Lung microvascular endothelial cell (primary cell): ENCODE measurements around the gene SLC38A7. TPM values are rescaled to one million over a fixed set of nuclear protein-coding genes. Genes with fewer than 3 reads are reported as not detected.

Experiments
- DNase-seq, 2 donors: peaks; one replicate each; pipeline versions ENCODE4 v3.0.0 to v3.0.0-alpha.2; 2010; ENCODE audit warnings: low read depth in 2 of 2
- total RNA-seq: library from RNA; depleted of rRNA; stranded (reverse); fragments of >200 nt; gene quantifications from 2 replicates; pipeline ENCODE4 v1.2.1, GENCODE V29; 2014

SLC38A7 gene
- total RNA-seq, 1 donor from 2014 or later = 27.4 TPM

DNA sequence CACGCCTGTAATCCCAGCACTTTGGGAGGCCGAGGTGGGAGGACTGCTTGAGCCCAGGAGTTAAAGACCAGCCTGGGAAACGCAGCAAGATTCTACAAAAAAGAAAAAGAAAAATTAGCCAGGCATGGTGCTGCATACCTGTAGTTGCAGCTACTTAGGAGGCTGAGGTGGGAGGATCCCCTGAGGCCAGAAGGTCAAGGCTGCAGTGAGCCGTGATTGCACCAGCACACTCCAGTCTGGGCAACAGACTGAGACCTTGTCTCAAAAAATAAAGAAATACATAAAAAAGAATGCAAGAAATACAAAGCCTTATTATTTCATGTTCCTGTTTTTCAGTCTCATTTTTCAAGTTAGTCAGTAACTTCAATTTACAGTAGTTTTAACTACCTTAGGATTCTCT, 49.1 kb downstream of the SLC38A7 start:
- no peak for DNase-seq

DNA sequence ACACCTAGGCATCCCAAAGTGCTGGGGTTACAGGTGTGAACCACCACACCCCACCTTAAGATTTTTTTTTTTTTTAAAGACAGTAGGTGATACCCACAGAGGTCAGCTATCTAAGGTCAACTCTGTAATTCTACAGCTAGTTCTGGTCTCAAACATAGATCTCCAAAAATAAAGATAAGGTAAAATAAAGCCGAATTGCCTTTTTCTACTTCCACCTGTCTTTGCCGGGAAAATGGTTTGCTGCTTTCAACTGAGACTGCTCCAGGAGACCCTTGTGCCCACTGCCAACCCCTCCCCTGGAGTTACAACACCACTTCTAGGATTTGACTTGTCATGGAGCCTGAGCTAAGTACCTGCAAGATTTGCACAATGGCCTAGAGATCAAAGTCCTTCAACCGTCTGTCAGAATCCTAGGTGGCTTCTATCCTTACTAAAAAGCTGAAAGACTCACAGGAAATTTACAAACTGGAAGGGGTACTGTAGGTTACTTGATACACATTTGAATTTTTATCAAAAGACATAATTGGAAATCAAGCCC, 50.2 kb downstream of the SLC38A7 start:
- DNase-seq = no peak

DNA sequence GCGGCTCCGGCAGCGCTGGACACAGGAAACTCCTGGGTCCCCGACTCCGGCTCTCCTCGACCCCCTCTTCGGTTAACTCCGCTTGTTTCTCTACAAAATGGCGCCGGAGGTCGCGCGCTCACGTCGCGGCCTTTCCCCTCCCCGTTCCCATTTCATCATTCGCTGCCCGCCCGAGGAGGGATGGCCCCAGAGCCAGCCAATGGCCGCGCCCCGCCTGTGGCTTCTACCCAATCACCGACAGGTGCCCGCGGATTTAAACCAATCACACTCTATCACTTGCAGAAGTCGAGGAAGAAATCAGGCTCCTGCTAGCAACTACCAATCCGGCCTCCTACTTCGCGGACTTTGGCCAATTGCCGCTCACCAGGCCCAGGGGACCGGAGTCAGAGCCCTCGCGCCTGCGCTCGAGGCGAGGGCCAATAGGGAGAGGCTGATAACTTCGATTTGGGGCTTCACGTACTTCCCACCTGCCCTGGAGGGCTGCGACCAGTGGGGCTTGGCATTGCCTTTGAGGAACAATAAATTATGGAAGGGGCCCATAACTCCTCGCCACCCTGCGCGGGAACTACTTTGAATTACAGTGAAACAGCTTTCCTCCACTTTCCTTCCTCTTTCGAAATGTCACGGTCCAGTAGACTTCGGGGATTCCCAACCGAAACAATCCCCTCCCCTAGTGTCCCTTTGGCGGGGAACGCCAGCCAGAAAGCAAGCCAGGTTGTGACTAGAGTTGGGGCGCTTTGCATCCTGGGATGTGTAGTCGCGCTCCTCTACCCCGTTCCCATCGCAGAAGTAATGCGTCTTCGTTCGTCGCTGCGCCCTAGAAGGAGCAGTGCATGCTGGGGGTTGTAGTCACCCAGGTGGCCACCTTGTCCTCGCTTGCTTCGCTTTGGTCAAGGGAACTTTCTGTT, 54.6 kb downstream of the SLC38A7 start, which contains the start of gene CNOT1:
CNOT1 (minus strand) TSS at position 94 of the 908 bp plus-strand sequence. CDS start 30,489 bp downstream, outside the sequence.
- peak; percentile 99 to 100 for DNase-seq

DNA sequence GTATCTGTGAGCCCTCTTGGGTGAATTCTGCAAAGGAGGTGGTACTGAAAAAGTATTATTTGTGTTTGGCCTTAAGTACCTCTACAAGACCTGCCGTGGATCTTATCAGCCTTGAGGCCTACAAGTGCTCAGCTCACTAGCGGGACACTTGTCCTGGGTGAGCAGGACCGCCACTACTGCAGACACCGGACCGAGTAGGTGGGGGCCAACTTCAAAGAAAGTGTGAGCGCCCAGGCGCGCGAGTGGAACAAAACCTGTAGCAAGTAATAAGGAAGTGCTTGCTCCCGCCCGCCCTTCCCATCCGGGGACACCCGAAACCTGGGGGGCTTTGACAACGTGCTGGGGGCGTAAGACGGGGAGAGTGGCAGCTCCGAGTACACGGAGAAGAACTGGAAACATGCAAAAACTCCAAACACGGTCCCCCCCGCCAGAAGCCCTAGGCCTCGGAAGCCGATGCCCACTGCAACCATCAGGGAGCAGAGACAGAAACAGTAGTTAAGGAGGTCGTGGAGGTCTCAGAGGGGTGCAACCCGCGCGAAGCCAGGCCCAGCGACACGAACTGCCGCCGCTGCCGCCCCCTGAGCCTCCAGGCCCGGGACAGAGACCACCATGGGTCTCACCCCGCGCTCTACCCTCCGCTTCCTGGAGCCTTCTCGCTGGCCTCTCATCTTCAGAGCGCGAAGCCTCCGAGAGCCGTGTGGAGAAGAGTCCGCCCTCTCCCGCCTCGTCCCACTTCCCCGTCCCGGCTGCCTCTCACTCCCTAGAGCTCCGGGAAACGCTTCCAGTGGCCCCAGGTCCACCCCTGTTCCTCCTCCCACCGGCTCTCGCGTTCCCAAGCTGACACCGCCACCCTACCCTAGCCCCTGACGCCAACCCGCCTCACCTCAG, 55.5 kb downstream of the SLC38A7 start:
- DNase-seq = peak; percentile 34 to 44

DNA sequence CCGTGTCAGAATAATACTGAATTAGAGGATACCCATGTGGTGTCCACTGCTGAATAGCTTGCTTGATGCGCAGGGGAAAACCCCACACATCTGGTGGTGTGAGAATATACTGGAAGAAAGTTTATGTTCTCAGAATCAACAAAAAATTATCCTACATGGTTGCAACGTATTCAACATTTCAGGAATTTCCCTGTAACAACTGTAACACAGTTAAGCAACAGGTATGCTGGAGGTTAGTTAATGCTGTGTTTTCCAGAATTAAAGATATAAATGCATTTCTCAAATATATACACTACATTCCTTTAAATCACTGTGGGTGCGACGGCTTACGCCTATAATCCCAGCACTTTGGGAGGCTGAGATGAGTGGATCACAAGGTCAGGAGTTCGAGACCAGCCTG, 60.4 kb downstream of the SLC38A7 start:
- no peak for DNase-seq

DNA sequence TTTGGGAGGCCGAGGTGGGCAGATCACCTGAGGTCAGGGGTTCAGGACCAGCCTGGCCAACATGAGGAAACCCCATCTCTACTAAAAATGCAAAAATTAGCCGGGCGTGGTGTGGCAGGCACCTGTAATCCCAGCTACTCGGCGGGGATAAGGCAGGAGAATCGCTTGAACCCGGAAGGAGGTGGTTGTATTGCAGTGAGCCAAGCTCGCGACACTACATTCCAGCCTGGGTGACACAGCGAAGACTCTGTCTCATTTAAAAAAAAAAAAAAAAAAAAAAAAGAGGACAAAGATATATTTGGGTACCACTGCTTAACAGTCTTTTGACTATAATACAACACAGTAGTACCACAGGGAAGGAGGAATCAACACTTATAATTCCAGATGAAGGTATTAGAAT, 64.2 kb downstream of the SLC38A7 start:
- no peak for DNase-seq

DNA sequence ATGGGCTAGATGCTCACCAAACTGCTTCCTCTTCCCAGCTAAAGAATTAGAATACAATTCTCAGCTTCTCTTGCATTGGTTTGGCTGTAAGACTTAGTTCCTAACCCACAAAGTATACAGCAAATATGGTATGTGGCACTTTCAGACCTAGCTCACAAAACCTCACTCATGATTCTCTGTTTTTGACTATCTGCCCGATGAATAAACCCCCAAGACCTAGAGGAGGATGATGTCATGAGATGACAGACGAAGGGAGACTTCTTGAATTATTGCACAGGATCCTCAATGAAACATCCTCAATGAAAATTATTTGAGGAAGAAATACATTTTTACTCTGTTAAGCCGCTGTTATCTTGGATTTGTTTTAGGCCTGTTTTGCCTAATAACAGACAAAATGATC, 69.3 kb downstream of the SLC38A7 start:
- DNase-seq = no peak

Other genes starting within 250 kb of the SLC38A7 start
- gene NDRG4, start 184.6 kb downstream of the SLC38A7 start, total RNA-seq = 88.5 and 229 TPM in 2 replicates
- 4.8 and 10.5 TPM in 2 replicates for gene SETD6, start 169.3 kb downstream of the SLC38A7 start, total RNA-seq
- 96.4 and 104 TPM in 2 replicates for gene CNOT1, start 54.9 kb downstream of the SLC38A7 start, total RNA-seq
- 30.8 and 34.2 TPM in 2 replicates for gene GOT2, start 49.5 kb upstream of the SLC38A7 start, total RNA-seq